AG10803 (cell line): ENCODE data around the gene ERAP2.

ENCODE experiments used
- DNase-seq: peaks from one replicate; pipeline ENCODE4 v3.0.0; 2010; ENCODE audit warnings: low read depth
- H3K4me3 ChIP-seq: 2 replicates; pipeline ENCODE4 v1.5.1; 2011; ENCODE audit warnings: mild to moderate bottlenecking, low read length, control low read depth
- TF ChIP-seq, protein P1 (sequence below): conservative IDR thresholded peaks from 2 replicates; pipeline ENCODE4 v1.5.1; 2011; ENCODE audit warnings: mild to moderate bottlenecking, low read length, control low read depth, inconsistent platforms

ERAP2 gene

DNA sequence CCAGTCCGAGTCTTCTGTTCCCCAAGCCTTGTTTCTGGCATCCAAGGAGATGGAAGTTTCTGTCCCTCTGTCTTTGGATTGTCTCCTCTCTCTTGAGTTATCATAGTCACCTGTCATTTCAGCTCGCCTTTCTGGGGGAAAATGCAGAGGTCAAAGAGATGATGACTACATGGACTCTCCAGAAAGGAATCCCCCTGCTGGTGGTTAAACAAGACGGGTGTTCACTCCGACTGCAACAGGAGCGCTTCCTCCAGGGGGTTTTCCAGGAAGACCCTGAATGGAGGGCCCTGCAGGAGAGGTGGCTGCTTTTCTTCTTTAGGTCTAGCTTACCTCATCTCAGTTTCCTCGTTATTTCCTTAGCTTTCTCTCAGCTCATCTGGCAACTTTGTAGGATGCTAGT lies 25.1 kb downstream of the ERAP2 start:
- no peak for DNase-seq
- no peak overlapping the region for H3K4me3 ChIP-seq
- TF ChIP-seq, protein P1, sequence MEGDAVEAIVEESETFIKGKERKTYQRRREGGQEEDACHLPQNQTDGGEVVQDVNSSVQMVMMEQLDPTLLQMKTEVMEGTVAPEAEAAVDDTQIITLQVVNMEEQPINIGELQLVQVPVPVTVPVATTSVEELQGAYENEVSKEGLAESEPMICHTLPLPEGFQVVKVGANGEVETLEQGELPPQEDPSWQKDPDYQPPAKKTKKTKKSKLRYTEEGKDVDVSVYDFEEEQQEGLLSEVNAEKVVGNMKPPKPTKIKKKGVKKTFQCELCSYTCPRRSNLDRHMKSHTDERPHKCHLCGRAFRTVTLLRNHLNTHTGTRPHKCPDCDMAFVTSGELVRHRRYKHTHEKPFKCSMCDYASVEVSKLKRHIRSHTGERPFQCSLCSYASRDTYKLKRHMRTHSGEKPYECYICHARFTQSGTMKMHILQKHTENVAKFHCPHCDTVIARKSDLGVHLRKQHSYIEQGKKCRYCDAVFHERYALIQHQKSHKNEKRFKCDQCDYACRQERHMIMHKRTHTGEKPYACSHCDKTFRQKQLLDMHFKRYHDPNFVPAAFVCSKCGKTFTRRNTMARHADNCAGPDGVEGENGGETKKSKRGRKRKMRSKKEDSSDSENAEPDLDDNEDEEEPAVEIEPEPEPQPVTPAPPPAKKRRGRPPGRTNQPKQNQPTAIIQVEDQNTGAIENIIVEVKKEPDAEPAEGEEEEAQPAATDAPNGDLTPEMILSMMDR, result no peak

DNA sequence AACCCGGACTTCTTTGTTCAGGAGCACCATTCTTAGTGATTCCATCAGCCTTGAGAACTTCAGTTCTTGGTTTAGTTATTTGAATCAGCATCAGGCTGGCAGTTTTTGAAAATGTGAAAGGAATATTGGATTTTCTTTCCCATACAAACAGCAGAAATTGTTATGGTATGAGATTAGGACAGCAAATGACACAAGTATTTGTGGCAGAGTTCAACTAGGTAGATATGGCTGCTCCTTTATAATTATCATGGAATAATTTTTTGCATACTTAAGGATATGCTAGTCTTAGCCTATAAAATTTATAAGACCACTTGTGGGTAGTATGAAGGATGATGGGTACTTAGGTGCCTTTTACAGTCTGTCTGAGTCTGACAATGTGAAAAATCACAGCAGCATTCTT lies 25.5 kb downstream of the ERAP2 start:
- TF ChIP-seq, protein P1, result no peak
- no peak for DNase-seq
- H3K4me3 ChIP-seq, result no peak overlapping the region

DNA sequence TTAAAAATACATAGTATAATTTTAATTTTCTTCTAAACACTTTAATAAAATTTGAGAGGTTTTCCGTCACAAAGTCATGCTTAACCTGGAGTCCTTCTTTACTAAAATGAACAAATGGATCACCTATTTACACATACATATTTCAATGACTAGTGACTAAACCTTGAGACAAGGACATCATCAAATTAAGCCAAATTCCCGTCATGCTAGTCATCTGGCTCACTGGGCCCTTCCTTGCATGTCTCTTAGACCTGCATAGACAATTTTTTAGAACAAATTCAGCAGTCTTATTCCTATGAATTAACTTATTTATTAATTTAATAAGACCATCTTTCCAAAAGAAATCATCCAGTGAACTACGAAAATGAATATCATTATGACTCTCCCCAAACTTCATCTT lies 26.6 kb downstream of the ERAP2 start:
- TF ChIP-seq, protein P1, result no peak
- DNase-seq, result no peak
- no peak overlapping the region for H3K4me3 ChIP-seq

DNA sequence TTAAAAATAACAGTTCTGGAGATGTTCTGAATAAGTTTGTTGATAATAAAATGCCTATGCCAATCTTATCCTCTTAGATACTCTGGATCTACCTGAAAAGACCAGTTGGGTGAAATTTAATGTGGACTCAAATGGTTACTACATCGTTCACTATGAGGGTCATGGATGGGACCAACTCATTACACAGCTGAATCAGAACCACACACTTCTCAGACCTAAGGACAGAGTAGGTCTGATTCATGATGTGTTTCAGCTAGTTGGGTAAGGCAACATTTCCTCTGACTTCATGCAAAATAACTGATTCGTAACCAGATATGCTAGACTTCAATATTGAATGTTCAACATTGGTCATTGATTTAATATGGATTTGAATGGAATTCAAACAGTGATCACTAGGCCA lies 27.0 kb downstream of the ERAP2 start:
- TF ChIP-seq, protein P1, result no peak
- DNase-seq, result no peak
- no peak overlapping the region for H3K4me3 ChIP-seq

DNA sequence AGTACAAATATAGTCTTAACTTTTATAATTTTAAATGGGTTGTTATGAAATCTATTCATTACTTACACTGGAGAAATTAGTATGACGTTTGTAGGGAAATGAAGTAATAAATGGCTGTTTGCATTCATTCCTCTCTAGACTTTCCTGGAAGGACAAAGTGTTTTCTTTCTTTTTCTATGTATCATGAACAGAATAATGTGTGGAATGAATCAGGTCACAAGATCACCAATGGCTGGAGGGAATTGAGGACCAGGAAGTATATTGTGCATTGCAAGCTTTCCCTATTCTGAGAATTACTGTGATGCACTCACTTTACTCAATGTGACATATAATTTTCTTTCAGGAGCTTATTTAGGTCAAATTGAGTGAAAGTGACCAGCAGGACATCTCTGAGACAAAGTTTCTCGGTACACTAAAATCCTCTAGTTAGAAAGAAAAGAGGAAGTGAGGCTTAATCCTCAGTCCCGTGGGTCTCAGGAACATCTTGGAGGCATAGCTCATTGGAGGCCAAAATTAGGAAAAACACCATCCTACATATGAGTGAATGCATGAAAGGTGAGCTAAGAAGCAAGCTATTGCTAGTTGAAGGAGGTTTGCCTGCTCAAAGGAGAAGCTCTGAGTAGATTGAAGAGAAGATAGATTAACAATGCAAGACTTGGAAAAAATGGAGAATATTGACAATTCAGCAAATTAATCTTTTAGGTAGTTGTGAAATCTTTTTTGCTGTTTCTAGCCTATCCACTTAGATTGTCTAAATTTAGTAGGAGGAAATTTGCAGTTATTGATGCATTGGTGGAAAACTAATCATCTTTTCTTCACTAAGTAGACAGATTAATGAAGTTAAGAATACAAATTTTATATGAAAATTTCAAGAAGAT lies 28.0 kb downstream of the ERAP2 start:
- no peak for DNase-seq
- TF ChIP-seq, protein P1, result no peak
- H3K4me3 ChIP-seq, result no peak overlapping the region

DNA sequence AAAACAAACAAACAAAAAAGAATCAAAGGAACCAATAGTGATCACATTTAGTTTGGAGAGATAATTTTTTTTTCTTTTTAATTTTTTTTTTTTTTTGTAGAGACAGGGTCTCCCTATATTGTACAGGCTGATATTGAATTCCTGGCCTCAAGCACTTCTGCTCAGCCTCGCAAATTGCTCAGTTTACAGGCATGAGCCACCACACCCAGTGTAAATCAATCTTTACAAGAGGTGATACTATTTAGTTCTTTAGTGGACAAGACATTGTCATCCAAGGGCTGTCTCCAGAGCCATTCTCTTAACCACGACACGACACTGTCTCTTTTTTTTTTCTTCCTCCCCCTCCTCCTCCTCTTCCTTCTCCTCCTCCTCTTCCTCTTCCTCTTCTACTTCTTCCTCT lies 29.6 kb downstream of the ERAP2 start:
- TF ChIP-seq, protein P1, result no peak
- no peak overlapping the region for H3K4me3 ChIP-seq
- no peak for DNase-seq

DNA sequence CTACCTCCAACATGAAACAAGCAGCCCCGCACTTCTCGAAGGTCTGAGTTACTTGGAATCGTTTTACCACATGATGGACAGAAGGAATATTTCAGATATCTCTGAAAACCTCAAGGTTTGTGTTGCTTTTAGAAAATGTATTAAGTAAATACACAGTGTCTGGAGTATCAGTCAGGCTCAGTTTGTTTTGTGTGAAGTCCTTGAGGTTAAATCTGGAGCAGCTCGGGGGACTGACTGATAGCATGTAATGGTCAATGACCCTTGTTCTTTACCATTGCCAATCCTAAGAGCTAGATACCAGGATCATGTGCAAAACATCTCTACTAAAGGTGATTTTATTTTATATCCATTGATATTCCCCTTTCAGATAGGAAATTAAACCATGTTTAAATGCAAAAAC lies 32.7 kb downstream of the ERAP2 start:
- no peak overlapping the region for H3K4me3 ChIP-seq
- TF ChIP-seq, protein P1, result no peak
- no peak for DNase-seq
